GM19372 (cell line): ENCODE measurements around the gene DGCR6L.
"Not testable (repeated sequence)": the region's sequence is repeated elsewhere in the genome, so short reads cannot be mapped to it uniquely, and the experiment has no call there.

Experiments used
- ATAC-seq: cut with Tn5 transposase; IDR thresholded peaks from one replicate; pipeline ENCODE4 v1.9.1; 2021; ENCODE audit warnings: mild to moderate bottlenecking, low read depth, moderate library complexity; ENCODE audit not compliant: unreplicated experiment

Gene DGCR6L

GRCh38 chr22:20265772-20266666 lies 53.8 kb downstream of the DGCR6L start:
- not testable (repeated sequence) for ATAC-seq

- no peak for ATAC-seq
Measured at GRCh38 chr22:20264614-20265452, 55.0 kb downstream of the DGCR6L start.
